ENCODE data around the gene HABP2.

The HABP2 gene

DNA sequence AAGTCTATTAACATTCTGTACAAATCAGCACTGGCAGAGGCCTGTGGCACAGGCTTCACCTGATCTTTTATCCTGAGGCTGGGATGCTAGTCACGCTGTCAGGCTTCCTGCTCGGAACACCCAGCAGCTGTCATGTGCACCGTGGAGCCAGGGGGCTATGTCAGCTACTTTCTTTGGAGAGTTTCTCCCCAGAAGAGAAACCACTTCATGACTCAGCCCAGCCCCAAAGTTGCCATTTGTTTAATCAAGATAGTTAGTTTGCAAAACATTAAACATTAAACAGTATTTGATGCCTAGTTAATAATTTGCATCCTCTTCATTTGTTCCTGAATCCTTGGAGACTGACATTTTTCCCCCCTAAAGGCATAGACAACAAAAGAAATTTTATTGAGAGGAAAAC is at the start of gene HABP2:
Gene HABP2 (plus strand): TSS at position 353 of the 400 bp plus-strand sequence. CDS start 69 bp downstream, outside the sequence.
- DNase-seq = no peak

GRCh38 chr10:113503930-113504329 is 48.9 kb upstream of the HABP2 start:
- no peak for DNase-seq

DNA sequence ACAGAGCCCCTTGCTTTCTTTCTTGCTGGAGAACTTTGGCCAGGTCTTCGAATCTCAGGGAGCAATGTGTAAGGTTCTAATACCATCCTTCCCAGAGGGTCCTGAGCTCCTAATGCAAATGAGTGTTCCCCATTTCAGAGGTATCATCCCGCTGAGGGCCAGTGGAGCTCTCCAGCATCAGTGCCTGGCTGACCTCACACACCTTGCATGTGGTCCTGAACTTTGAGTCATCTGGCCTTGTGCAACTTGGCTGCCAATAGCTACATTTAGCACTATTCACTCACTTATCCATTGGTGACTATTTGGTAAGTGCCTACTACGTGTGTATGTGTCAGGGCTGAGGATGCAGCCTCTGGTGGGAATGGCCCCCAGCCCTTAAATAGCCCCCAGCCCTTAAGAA is 48.4 kb upstream of the HABP2 start:
- DNase-seq = no peak

DNA sequence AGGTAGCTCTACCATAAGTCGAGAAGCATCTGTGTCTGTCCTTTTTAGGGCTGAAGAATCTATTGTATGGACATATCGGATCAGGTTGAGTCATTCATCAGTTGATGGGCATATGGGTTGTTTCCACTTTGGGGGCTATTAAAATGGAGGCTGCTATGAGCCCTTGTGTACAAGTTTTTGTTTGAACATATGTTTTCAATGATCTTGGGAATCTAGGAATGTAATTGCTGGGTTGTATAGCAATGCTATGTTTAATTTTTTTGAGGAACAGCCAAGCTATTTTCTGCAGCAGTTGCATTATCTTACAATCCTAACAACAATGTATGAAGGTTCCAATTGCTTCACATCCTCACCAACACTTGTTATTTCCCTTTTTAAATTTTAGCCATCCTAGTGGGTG is 46.4 kb upstream of the HABP2 start:
- no peak for DNase-seq

DNA sequence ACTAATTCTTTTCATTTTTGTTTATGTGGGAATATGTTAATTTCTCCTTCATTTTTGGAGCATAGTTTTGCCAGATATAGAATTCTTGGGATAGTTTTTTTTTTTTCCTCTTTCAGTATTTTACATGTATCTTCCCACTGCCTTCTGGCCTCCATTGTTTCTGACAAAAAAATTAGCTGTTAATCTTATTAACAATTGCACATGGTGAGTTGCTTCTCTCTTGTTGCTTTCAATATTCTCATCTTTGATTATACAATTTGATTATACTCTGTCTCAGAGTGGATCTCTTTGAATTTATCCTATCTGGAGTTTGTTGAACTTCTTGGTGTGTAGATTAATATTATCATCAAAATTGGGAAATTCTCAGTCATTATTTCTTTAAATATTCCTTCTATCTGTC is 41.4 kb upstream of the HABP2 start:
- DNase-seq = no peak

- no peak for DNase-seq
Measured at GRCh38 chr10:113515161-113515560, 37.7 kb upstream of the HABP2 start.

- DNase-seq = no peak
Measured at GRCh38 chr10:113515601-113516000, 37.3 kb upstream of the HABP2 start.

GRCh38 chr10:113516061-113516460 is 36.8 kb upstream of the HABP2 start:
- no peak for DNase-seq

- no peak for DNase-seq
Measured at GRCh38 chr10:113517165-113517900, 35.5 kb upstream of the HABP2 start.

DNA sequence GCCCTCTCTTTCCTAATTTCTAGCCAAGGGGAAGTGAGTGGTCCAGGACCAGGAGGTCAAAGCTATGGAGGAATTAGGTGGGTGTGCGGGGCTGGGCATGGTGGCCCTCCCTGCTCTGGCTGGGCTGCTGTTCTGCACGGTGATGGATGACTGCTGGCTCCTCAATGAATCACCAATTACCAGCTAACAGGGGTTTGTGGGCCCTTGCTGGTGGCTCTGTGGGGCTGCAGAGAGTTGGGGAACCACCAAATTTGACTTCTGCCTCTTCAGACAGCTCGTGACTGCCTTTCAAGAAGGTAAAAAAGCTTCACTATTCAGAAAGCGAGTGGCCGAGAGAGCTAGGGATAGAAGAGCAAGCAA is 35.0 kb upstream of the HABP2 start:
- no peak for DNase-seq

DNA sequence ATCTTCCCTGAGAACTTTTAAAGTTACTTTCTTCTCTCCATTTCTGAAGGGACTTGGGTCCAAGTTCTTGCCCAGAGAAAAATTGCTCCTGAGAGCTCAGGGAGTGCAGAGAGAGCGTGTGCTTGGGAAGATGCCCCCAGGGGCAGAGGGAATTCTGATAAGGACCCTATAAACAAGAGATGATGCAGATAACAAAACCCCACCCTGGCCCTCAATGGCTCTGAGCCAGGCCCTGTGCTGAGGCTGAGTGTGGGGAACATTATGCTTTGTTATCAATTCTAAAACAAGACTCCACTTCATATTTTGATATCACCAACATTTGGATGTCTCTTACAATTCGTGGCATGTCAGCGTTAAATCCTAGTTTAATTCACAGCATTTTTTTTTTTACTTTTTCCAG is 34.4 kb upstream of the HABP2 start:
- DNase-seq = no peak

- DNase-seq = no peak
Measured at GRCh38 chr10:113518816-113519591, 33.8 kb upstream of the HABP2 start.

GRCh38 chr10:113519681-113520115 is 33.2 kb upstream of the HABP2 start:
- DNase-seq = no peak

- DNase-seq = no peak
Measured at GRCh38 chr10:113520261-113520660, 32.6 kb upstream of the HABP2 start.

DNA sequence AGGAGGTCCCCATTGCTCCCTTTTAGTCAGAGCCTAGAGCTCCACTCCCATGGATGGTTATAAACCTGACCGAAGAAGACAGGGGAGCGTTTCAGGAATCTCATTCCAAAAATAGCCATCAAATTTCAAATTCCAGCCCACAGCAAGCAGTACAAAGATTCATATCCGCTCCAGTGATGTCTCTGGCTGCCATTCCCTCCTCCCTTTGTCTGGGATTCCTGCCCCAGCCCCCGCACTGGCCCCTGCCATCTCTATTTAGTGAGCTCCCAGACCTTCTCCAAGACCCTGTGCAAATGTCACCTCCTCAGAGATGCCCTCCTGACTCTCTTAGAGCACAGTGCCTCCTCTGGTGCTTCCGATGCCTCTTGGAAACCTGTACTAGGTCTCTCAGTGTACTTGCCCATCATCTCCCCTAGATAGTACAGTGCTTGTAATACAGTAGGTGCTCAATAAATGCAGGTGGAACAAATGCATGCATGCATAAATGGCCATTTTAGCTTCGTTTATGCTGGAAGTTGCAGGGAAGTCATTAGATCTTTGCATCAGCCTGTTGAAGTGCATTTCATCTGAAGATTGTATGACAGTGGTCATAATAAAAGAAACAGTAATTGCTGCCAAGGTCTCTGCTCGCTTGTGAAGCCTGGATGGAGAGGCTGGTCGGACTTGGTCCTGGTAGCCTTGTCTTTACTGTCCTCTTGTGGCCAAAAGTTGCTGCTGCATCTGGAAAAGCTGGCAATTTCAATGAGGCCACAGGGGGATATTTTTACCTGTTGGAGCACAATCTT is 32.0 kb upstream of the HABP2 start:
- peak; percentile 57 to 65 for DNase-seq

GRCh38 chr10:113521475-113521795 is 31.4 kb upstream of the HABP2 start:
- DNase-seq = no peak

- no peak for DNase-seq
Measured at GRCh38 chr10:113522460-113522859, 30.4 kb upstream of the HABP2 start.

- DNase-seq = no peak
Measured at GRCh38 chr10:113523071-113523470, 29.8 kb upstream of the HABP2 start.

DNA sequence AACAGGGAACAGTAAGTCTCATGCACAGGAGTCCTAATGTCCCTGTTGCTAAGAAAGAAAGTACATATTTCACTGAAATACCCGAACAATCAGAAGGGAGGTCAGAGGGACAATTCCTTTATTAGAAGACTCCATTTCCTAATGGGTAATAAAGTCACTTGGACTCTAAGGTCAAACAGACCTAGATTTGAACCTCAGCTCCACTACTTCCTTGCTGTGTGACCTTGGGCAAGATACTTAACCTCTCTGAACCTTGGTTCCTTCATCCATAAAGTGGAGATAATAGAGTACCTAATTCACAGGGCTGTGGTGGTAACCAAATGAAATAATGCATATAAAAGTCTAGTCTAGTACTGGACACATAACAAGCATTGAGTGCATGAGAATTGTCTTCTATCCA is 29.2 kb upstream of the HABP2 start:
- no peak for DNase-seq

- DNase-seq = no peak
Measured at GRCh38 chr10:113524120-113524519, 28.7 kb upstream of the HABP2 start.

GRCh38 chr10:113524539-113525490 is 28.0 kb upstream of the HABP2 start:
- no peak for DNase-seq

- DNase-seq = no peak
Measured at GRCh38 chr10:113525713-113526112, 27.1 kb upstream of the HABP2 start.

Data from SHP77 (cell line).